ENCODE results near the gene PRKCSH. TPM values are rescaled to one million over a fixed set of nuclear protein-coding genes. Genes with fewer than 3 reads are reported as not detected.
"Not testable (repeated sequence)": the region's sequence is repeated elsewhere in the genome, so short reads cannot be mapped to it uniquely, and the experiment has no call there.

Gene PRKCSH
- total RNA-seq, 4 donors from 2014 or later = 81.0 to 141 (median 98.7) TPM

DNA sequence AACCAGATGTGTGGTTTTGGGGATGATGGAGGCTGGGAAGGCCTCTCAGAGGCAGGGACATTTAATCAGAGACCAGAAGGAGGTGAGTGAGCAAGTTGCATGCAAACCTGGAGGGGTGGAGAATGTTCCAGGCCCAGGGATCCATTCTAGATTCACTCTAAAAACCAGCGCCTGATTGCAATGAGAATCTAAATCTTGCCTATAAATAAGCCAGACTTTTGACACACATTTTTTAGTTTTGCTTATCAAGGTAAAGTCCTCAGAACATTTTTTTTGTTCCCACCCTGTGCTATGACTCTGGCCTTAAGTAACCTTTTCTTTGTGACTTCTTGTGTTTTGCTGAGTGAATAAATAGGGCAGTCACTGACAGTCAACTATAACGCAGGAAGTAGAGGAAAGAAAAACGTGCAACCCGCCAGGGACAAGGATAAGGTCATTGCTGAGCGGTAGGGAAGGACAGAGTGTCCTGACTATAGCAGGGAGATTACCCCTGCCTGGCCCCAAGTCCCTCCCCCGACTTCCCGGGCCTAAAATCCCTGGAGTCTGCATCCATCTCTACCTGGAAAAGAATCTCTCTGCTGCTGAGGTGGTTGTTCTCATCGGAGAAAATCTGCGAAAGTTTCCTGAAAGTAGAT is 30.7 kb upstream of the PRKCSH start:
- 63% methylated on average over 9 of the region's 9 CpGs for WGBS
- H3K27me3 ChIP-seq = peaks cover 0 to 37% (median 0%) of the 10 kb centered on the region in 4 donors
- peaks cover 0 to 6% (median 6%) of the 10 kb centered on the region in 4 donors for H3K4me1 ChIP-seq
- TF ChIP-seq, protein P1, sequence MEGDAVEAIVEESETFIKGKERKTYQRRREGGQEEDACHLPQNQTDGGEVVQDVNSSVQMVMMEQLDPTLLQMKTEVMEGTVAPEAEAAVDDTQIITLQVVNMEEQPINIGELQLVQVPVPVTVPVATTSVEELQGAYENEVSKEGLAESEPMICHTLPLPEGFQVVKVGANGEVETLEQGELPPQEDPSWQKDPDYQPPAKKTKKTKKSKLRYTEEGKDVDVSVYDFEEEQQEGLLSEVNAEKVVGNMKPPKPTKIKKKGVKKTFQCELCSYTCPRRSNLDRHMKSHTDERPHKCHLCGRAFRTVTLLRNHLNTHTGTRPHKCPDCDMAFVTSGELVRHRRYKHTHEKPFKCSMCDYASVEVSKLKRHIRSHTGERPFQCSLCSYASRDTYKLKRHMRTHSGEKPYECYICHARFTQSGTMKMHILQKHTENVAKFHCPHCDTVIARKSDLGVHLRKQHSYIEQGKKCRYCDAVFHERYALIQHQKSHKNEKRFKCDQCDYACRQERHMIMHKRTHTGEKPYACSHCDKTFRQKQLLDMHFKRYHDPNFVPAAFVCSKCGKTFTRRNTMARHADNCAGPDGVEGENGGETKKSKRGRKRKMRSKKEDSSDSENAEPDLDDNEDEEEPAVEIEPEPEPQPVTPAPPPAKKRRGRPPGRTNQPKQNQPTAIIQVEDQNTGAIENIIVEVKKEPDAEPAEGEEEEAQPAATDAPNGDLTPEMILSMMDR (IDR thresholded peaks at IDR 0.05) = no peak
- TF ChIP-seq POLR2AphosphoS5 (IDR thresholded peaks at IDR 0.05) (no peak), POLR2A (IDR thresholded peaks at IDR 0.05; ENCODE audit: low read depth) (no peak), EP300 (IDR thresholded peaks at IDR 0.05) (no peak)
- no peak overlapping the region for H3K4me3 ChIP-seq
- intact Hi-C loops (cut with DNase I) = no loop called here
- H3K9me3 ChIP-seq = no peaks in the 10 kb centered on the region
- peaks cover 0 to 3% (median 0%) of the 10 kb centered on the region in 4 donors for H3K36me3 ChIP-seq
- H3K27ac ChIP-seq (replicated peaks in 1 of 4) = no peak overlapping the region
- no peak for DNase-seq (ENCODE audit: extremely low spot score)

DNA sequence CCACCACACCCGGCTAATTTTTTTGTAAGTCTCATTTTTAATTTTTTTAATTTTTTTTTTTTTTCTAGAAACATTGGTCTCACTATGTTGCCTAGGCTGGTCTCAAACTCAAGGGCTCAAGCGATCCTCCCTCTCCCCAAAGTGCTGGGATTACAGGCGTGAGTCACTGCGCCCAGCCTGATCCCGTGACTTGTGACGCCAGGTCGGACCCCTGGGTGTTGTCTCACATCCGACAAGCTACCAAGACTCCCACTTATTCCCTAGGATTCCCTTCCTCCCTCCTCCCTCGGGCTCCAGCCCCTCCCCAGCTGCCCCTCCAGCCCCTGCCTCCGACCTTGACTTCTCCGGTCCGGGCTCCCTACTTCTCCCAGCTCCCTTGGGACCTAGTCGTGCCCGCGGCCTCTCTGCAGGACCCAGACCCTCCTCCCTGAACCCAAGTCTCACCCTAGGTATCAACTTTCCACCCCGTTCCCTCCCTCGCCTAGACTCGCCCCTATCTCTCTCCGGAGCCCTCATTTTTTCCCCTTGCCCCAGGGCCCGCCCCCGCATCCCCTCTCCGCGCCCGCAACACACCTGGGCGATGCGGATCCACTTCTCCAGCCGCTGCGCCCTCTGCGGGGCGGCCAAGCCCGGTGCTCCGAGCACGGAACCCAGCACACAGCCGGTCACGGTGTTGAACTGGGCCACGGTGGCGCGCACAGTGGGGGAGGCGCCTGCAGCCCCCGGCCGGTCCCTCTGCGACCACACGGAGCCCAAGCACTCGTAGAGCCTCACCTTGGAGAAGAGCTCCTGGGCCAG is 29.4 kb upstream of the PRKCSH start:
- 46% methylated on average over 28 of the region's 44 CpGs for WGBS
- no peak for DNase-seq (ENCODE audit: extremely low spot score)
- H3K4me3 ChIP-seq = no peak overlapping the region
- H3K4me1 ChIP-seq = peaks cover 0 to 6% (median 6%) of the 10 kb centered on the region in 4 donors
- no peak overlapping the region for H3K27ac ChIP-seq (replicated peaks in 1 of 4)
- H3K27me3 ChIP-seq = peaks cover 0 to 50% (median 0%) of the 10 kb centered on the region in 4 donors
- H3K9me3 ChIP-seq = no peaks in the 10 kb centered on the region
- intact Hi-C loops (cut with DNase I) = no loop called here
- no peak for TF ChIP-seq EP300 (IDR thresholded peaks at IDR 0.05)
- no peak for TF ChIP-seq POLR2A (IDR thresholded peaks at IDR 0.05; ENCODE audit: low read depth)
- TF ChIP-seq, protein P1 (IDR thresholded peaks at IDR 0.05) = peak; percentile 35 to 40 (median 36)
- no peak for TF ChIP-seq POLR2AphosphoS5 (IDR thresholded peaks at IDR 0.05)
- no peaks in the 10 kb centered on the region for H3K36me3 ChIP-seq

DNA sequence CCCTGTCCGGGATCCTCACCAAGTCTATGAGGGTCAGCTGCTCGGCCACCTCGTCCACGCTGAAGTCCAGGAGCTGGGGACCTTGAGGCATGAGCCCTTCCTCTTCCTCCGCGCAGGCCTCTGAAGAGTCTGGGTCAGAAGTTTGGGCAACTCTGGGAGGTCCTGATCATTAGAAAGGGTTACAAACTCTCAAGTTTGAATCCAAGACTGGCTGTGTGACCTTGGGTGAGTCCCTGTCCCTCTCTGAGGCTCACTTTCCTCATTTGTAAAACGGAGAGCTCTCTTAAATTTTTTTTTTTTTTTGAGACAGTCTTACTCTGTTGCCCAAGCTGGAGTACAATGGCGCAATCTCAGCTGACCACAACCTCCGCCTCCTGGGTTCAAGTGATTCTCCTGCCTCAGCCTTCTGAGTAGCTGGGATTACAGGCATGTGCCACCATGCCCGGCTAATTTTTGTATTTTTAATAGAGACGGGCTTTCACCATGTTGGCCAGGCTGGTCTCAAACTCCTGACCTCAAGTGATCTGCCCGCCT is 28.7 kb upstream of the PRKCSH start:
- H3K27ac ChIP-seq (replicated peaks in 1 of 4); H3K36me3 ChIP-seq; H3K9me3 ChIP-seq; H3K4me1 ChIP-seq; intact Hi-C loops (cut with DNase I); DNase-seq (ENCODE audit: extremely low spot score); H3K4me3 ChIP-seq: not testable (repeated sequence)
- peaks cover 0 to 50% (median 0%) of the 10 kb centered on the region in 4 donors for H3K27me3 ChIP-seq
- WGBS = 68% methylated on average over 11 of the region's 12 CpGs

DNA sequence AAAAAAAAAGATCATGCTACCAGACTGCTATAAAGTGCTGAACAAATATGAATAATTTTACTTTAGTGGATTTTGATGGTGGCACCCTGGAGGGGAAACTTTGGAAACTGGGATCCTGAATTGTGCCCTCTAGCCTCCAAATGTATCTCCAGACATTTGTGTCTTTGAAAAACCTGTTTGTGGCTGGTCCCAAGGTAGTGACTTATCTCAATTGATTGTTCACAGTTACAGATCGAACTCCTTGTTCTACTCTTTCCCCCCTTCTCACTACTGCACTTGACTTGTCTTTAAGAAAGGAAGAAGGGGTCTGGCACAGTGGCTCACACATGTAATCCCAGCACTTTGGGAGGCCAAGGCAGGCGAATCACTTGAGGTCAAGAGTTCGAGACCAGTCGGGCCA is 26.8 kb upstream of the PRKCSH start:
- no peaks in the 10 kb centered on the region for H3K9me3 ChIP-seq
- WGBS = 92% methylated on average over 4 of the region's 4 CpGs
- H3K4me1 ChIP-seq = peaks cover 0 to 6% (median 6%) of the 10 kb centered on the region in 4 donors
- no peak overlapping the region for H3K4me3 ChIP-seq
- H3K27me3 ChIP-seq = peaks cover 0 to 50% (median 0%) of the 10 kb centered on the region in 4 donors
- intact Hi-C loops (cut with DNase I) = no loop called here
- no peak for TF ChIP-seq POLR2A (IDR thresholded peaks at IDR 0.05; ENCODE audit: low read depth)
- TF ChIP-seq, protein P1 (IDR thresholded peaks at IDR 0.05) = no peak
- TF ChIP-seq POLR2AphosphoS5 (IDR thresholded peaks at IDR 0.05) = no peak
- TF ChIP-seq EP300 (IDR thresholded peaks at IDR 0.05) = no peak
- H3K36me3 ChIP-seq = no peaks in the 10 kb centered on the region
- no peak overlapping the region for H3K27ac ChIP-seq (replicated peaks in 1 of 4)
- DNase-seq (ENCODE audit: extremely low spot score) = no peak

DNA sequence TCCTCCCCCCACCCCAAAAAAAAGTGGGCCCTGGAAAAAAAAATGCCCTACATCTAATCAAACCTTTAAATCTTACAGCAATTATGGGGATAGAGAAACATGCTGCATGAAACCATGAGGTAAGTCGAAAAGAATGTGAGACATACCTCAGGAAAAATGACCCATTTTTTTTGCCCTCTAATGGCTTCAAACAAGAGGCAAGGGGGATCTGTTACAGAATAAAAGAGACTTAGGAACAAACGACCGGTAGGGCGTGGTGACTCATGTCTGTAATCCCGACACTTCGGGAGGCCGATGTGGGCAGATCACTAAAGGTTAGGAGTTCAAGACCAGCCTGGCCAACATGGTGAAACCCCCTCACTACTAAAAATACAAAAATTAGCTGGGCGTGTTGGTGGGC is 24.8 kb upstream of the PRKCSH start:
- intact Hi-C loops (cut with DNase I) = no loop called here
- H3K4me1 ChIP-seq = peaks cover 0 to 6% (median 6%) of the 10 kb centered on the region in 4 donors
- no peak for TF ChIP-seq POLR2A (IDR thresholded peaks at IDR 0.05; ENCODE audit: low read depth)
- TF ChIP-seq, protein P1 (IDR thresholded peaks at IDR 0.05) = no peak
- TF ChIP-seq POLR2AphosphoS5 (IDR thresholded peaks at IDR 0.05) = no peak
- no peak for TF ChIP-seq EP300 (IDR thresholded peaks at IDR 0.05)
- H3K27ac ChIP-seq (replicated peaks in 1 of 4) = no peak overlapping the region
- WGBS = 76% methylated on average over 8 of the region's 8 CpGs
- peaks cover 0 to 53% (median 0%) of the 10 kb centered on the region in 4 donors for H3K27me3 ChIP-seq
- H3K4me3 ChIP-seq = no peak overlapping the region
- no peaks in the 10 kb centered on the region for H3K9me3 ChIP-seq
- no peaks in the 10 kb centered on the region for H3K36me3 ChIP-seq
- DNase-seq (ENCODE audit: extremely low spot score) = no peak

All from esophagus muscularis mucosa (tissue), 4 donors.